K562 (cell line): ENCODE measurements around the gene LCLAT1. TPM values are rescaled to one million over a fixed set of nuclear protein-coding genes. Genes with fewer than 3 reads are reported as not detected.
A peak's percentile ranks its signal among the peaks of the same experiment; 100 is the strongest.

Source experiments
- ATF1 ChIP-seq, 2 experiments: fragments of 450-650 bp in 1 of 2; IDR thresholded peaks; 2 replicates each; pipeline ENCODE4 v1.6.1; 2016; ENCODE audit warnings: missing compliant biosample characterization in 1 of 2, missing genetic modification characterization in 1 of 2
- ATF7 ChIP-seq: fragments of 450-650 bp; IDR thresholded peaks from 2 replicates; pipeline ENCODE4 v1.7.1; 2014; ENCODE audit warnings: mild to moderate bottlenecking, moderate library complexity
- BACH1 ChIP-seq: fragments of 200-800 bp; sonication (Bioruptor generic); IDR thresholded peaks from 2 replicates; pipeline ENCODE4 v1.6.1; 2016; ENCODE audit warnings: missing genetic modification characterization, missing compliant biosample characterization
- CREB1 ChIP-seq, 2 experiments: sonication (generic) in 1 of 2; formaldehyde crosslinking in 1 of 2; IDR thresholded peaks; 2 replicates each; pipeline versions ENCODE4 v1.6.1 to v1.8.0; 2012 to 2022; ENCODE audit warnings: inconsistent platforms in 1 of 2, mild to moderate bottlenecking in 1 of 2, missing genetic modification reagents in 1 of 2, moderate library complexity in 1 of 2
- ELF1 ChIP-seq: fragments of 200-800 bp; sonication (Bioruptor generic); IDR thresholded peaks from 2 replicates; pipeline ENCODE4 v1.6.1; 2016; ENCODE audit warnings: missing genetic modification characterization, missing compliant biosample characterization
- EP300 ChIP-seq: IDR thresholded peaks from 2 replicates; pipeline ENCODE4 v1.6.1; 2012; ENCODE audit warnings: low read length, improper control_type of control experiment
- ESRRA ChIP-seq: fragments of 450-650 bp; IDR thresholded peaks from 2 replicates; pipeline ENCODE4 v1.6.1; 2014; ENCODE audit warnings: low read depth, mild to moderate bottlenecking, moderate library complexity, borderline replicate concordance
- GABPA ChIP-seq: fragments of 200-800 bp; sonication (Bioruptor generic); conservative IDR thresholded peaks from 2 replicates; pipeline ENCODE4 v1.6.1; 2016; ENCODE audit warnings: low read depth, missing genetic modification characterization, missing compliant biosample characterization
- GTF3C2 ChIP-seq: IDR thresholded peaks from 3 replicates; pipeline ENCODE4 v1.6.1; 2011; ENCODE audit warnings: borderline replicate concordance, mild to moderate bottlenecking, moderate library complexity; ENCODE audit not compliant: insufficient read length; ENCODE audit errors: extremely low read depth
- LEF1 ChIP-seq: fragments of 450-650 bp; IDR thresholded peaks from 2 replicates; pipeline ENCODE4 v1.6.1; 2016; ENCODE audit warnings: mild to moderate bottlenecking
- MEIS2 ChIP-seq: fragments of 450-650 bp; IDR thresholded peaks from 2 replicates; pipeline ENCODE4 v1.6.1; 2014; ENCODE audit warnings: mild to moderate bottlenecking; ENCODE audit not compliant: partially characterized antibody
- NR2C2 ChIP-seq, 2 experiments: fragments of 200-800 bp in 1 of 2; sonication (Bioruptor generic) in 1 of 2; sonication (generic) in 1 of 2; formaldehyde crosslinking in 1 of 2; IDR thresholded peaks; 2 replicates each; pipeline versions ENCODE4 v1.6.1 to v1.8.0; 2016 to 2022; ENCODE audit warnings: mild to moderate bottlenecking in 1 of 2, missing compliant biosample characterization in 1 of 2, missing genetic modification characterization in 1 of 2, missing genetic modification reagents in 1 of 2
- PBX2 ChIP-seq, 2 experiments: IDR thresholded peaks in 1 of 2; conservative IDR thresholded peaks in 1 of 2; 2 replicates each; pipeline ENCODE4 v1.6.1; 2016; ENCODE audit warnings: low read depth in 2 of 2, mild to moderate bottlenecking in 1 of 2, missing compliant biosample characterization in 1 of 2, missing genetic modification characterization in 1 of 2, moderate library complexity in 1 of 2
- SIN3B ChIP-seq: fragments of 450-650 bp; IDR thresholded peaks from 2 replicates; pipeline ENCODE4 v1.6.1; 2017; ENCODE audit warnings: low read depth, mild to moderate bottlenecking, moderate library complexity
- TCF7L2 ChIP-seq: fragments of 150-350 bp; IDR thresholded peaks from 2 replicates; pipeline ENCODE4 v1.6.1; 2016; ENCODE audit warnings: low read depth, mild to moderate bottlenecking, low read length, moderate library complexity
- ZHX1 ChIP-seq: fragments of 150-350 bp; conservative IDR thresholded peaks from 2 replicates; pipeline ENCODE4 v1.6.1; 2014; ENCODE audit warnings: low read length
- ZNF384 ChIP-seq: IDR thresholded peaks from 2 replicates; pipeline ENCODE4 v1.6.1; 2012; ENCODE audit warnings: low read depth, low read length, improper control_type of control experiment
- polyA plus RNA-seq, 8 experiments: library from polyadenylated mRNA; depleted of rRNA in 4 of 8; stranded (reverse) in 5 of 8; unstranded in 3 of 8; fragments of >200 nt; fragmentation: Nextera tagmentation in 2 of 8; fragmentation: Illumina TruSeq in 1 of 8; extraction: Ambion mirVana in 2 of 8; extraction: Trizol in 1 of 8; gene quantifications; 2 replicates each; pipeline versions ENCODE4 v1.2.1 to v1.2.3, GENCODE V29; 2011 to 2014; ENCODE audit warnings: inconsistent platforms in 1 of 8, missing spikeins in 1 of 8
- total RNA-seq, 7 experiments: library from RNA; depleted of rRNA in 6 of 7; stranded (reverse); fragments of >200 nt in 6 of 7; fragmentation: Illumina TruSeq in 2 of 7; extraction: Trizol in 2 of 7; gene quantifications; 2 replicates each; pipeline versions ENCODE4 v1.2.1 to v1.2.3, GENCODE V29; 2011 to 2021; ENCODE audit warnings: low replicate concordance in 1 of 7

Gene LCLAT1
- total and polyA plus RNA-seq, 9 of the 15 experiments (the other 6 are each of a cell fraction or from before 2014, with no cell fraction given): 8.9 to 63.3 (median 25.4) TPM

GRCh38 chr2:30421604-30422443 is 25.2 kb upstream of the LCLAT1 start (continued):
- no peak for TF ChIP-seq PBX2 (CRISPR knock-in tag; IDR thresholded peaks at IDR 0.05; ENCODE audit: low read depth)
- 0 out of 2 replicates have a peak, but pooled peaks have one; percentile 28 for TF ChIP-seq PBX2 (tag; conservative IDR thresholded peaks at IDR 0.05; ENCODE audit: low read depth)
- peak; percentile 91 for TF ChIP-seq ZNF384
- no peak for TF ChIP-seq NR2C2 (CRISPR knock-in tag; IDR thresholded peaks at IDR 0.05)
- peak; percentile 58; the same call in 1 of the 2 replicates for TF ChIP-seq NR2C2 (tag; IDR thresholded peaks at IDR 0.05)
- TF ChIP-seq ATF7: peak; percentile 77
- TF ChIP-seq ESRRA: no peak
- TF ChIP-seq GTF3C2: no peak
- peak; percentile 69; the same call in 1 of the 2 replicates for TF ChIP-seq BACH1 (tag)
- TF ChIP-seq MEIS2: peak; percentile 45
- no peak for TF ChIP-seq TCF7L2
- no peak for TF ChIP-seq CREB1 (IDR thresholded peaks at IDR 0.05)
- TF ChIP-seq CREB1 (CRISPR knock-in tag; IDR thresholded peaks at IDR 0.05): no peak
- TF ChIP-seq LEF1: peak; percentile 19; the same call in 1 of the 2 replicates
- no peak for TF ChIP-seq SIN3B
- no peak for TF ChIP-seq ZHX1
- TF ChIP-seq EP300: peak; percentile 78
- 0 out of 2 replicates have a peak, but pooled peaks have one; percentile 21 for TF ChIP-seq ELF1
- TF ChIP-seq GABPA (tag): peak; percentile 40; the same call in 1 of the 2 replicates
- TF ChIP-seq ATF1 (CRISPR knock-in tag; IDR thresholded peaks at IDR 0.05): no peak
- 0 out of 2 replicates have a peak, but pooled peaks have one; percentile 20 for TF ChIP-seq ATF1 (tag; IDR thresholded peaks at IDR 0.05)
